HL-60/S4 treated with retinoic acid at 250 ng/mL for 4 days and 3 days (cell line): ENCODE data around the gene TSPAN14.
"Not testable (repeated sequence)": the region's sequence is repeated elsewhere in the genome, so short reads cannot be mapped to it uniquely, and the experiment has no call there.

Experiments
- in situ Hi-C: fragments of 300-500 bp; cut with MboI; formaldehyde crosslinking; loops from 2 replicates; pipeline ENCODE4 v1.7.0; 2022; ENCODE audit warnings: low sequenced_read_pairs

The TSPAN14 gene, protein sequence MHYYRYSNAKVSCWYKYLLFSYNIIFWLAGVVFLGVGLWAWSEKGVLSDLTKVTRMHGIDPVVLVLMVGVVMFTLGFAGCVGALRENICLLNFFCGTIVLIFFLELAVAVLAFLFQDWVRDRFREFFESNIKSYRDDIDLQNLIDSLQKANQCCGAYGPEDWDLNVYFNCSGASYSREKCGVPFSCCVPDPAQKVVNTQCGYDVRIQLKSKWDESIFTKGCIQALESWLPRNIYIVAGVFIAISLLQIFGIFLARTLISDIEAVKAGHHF

DNA sequence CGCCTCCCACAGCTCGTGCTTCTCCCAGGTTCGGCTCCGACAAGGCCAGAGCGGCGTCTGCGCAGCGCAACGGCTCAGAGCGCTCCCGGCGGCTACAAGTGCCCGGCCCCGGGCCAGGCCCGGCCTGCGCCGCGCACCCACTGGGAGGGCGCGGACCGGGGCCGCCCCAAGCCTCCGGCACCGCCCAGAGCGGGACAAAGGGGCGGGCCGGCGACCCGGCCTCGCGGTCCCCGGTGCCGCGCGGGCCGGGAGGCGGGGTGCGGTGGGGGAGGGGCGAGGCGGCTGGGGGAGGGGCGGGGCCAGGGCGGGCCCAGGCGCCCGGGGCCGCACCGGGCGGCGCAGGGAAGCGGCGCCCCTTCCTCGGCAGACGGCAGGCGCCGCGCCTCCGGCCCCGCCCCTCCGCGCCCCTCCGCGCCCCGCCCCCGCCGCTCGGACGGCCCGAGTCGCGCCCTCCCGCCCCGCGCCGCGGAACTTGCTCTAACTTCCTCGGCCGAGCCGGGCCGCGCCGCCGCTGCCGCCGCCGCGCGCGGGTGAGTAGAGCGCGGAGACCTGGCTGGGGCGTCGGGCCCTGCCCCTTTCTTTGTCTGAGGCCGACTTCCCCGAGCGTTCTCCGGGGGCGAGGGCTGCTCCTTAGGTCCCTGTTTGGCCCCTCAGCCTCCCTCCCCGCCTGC is at the start of gene TSPAN14:
TSPAN14 (plus strand) TSS at position 469 of the 671 bp plus-strand sequence. CDS start 34,924 bp downstream, outside the sequence.
- in situ Hi-C loops, result no loop called here

DNA sequence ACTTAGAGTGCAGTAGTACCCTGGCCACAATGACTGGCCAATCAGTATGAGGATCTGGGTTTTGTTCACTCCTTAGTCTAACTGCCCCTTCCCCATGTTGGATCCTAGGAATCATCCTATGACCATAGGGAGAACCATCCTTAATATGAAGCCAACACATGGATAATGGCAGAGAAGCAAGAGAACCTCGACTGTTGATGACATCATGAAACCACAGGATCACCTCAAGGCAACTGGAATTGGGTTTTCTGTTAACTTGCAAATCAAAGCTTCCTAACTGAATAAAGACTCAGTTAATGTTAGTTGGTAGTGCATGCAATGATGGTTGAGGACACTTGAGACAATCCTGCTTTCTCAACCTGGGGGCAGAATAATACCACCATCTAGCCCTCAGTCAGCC is 49.1 kb upstream of the TSPAN14 start:
- in situ Hi-C loops, result no loop called here

DNA sequence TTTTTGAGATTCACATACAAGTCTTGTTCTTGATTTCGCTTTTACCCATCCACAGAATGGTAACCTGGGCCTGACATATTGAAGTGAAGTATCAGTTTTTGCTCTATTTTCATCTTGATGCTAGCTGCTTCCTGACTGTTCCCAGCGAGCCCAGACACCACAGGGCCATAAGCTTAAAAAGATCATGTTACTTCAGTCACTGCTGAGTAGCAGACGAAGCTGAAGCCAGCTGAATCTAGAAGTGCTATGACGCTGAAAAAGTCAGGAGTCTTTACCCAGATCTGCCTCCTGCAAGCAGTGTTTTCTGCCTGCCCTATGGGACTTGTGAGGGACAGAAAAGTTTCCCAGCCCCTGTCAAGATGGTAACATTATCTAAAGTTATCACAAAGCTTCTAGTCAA is 48.5 kb upstream of the TSPAN14 start:
- in situ Hi-C loops, result no loop called here

DNA sequence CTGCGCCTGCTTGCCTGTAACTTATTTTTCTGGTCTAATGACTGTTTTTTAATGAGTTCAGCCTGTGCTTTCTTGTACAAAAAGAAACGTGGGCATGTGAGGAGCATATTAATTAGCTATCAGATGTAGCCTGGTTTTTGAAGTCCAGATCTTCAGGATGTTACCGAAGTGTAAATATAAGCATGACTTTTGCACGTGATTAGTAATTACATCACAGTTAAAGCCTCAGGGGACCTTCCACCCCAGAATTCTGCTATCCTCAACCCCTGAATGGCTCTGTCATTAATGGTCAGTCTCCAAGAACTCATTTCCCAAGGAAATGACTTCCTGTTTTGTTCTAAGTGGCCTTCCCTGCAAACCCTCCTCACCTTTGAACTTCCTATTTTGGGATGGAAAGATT is 47.9 kb upstream of the TSPAN14 start:
- in situ Hi-C loops, result no loop called here

DNA sequence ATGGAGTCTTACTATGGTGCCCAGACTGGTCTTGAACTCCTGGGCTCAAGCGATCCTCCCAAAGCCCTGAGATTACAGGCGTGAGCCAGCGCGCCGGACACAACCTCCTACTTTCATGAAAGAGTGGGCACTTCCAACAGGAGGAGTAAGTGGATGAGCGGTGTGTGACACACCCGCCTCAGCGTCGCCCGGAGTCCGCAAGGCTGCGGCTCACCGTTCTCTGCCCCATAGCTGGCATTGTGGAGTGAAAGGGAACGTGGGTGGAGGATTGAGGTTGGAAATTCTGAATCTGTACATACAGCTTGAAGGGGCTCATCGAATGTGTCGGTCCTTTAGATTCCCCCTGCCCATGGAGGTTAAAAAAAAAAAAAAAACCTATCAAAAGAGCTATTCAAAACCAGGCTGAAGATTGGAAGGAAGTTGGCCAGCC is 46.3 kb upstream of the TSPAN14 start:
- in situ Hi-C loops, result no loop called here

DNA sequence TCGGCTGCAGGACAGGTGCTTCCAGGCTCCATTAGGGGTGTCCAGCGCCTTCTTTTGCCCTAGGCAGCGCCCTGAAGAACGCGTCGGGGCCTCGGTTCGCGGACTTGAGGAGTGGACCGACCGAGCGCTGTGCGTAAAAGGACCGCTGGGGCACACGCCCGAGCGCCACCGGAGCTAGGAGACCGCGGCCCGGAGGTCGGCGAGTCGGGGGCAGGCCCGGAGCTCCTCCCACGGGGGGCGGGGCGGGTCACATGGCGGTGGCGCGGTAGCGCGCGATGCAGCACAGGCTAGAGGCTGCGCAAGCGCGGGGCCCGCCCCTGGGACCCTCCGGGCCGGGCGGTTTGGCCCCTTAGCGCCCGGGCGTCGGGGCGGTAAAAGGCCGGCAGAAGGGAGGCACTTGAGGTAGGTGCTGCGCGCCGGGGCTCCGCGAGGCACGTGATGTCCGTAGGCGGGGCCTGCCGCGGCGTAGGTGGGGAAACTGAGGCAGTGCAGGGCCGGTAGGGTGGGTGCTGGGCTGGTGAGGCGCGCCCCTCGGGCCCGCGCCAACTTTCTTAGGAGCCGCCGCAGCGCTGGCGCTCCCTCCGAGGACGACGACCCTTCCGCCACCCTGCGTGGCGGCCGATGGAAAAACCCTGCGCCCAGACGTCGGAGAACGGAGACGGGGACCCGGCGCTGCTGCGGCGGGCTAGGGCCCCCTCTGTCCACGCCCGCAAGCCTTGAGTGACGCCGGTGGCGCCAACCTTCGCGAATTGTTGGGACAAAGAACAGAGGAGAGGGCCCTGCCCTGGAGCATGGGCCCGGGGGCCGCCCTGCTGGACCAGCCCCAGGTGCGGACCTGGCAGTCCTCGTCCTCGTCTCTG is 45.6 kb upstream of the TSPAN14 start, which contains the start of gene PRXL2A:
PRXL2A (plus strand) TSS at position 310 of the 860 bp plus-strand sequence. CDS start 11,917 bp downstream, outside the sequence.
- in situ Hi-C loops, result no loop called here

DNA sequence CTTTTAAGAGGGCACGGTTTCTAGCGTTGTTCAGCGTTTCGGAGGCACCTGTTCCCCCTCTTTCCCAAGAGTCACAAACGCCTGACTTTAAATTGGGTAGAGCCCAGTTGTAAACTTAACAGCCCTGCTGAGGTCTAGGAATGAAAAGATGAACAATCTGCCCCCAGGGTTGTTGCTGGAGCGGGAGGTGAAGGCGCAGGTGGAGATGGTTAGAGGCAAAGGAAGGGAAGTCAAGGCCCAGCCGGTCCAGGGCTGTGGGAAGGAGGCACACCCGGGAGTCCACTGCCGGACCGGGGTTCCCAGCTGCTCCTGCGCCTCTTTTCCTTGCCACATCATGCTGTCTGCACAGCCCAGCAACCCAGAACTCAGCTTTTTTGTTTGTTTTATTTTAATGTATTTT is 45.0 kb upstream of the TSPAN14 start:
- in situ Hi-C loops, result no loop called here

DNA sequence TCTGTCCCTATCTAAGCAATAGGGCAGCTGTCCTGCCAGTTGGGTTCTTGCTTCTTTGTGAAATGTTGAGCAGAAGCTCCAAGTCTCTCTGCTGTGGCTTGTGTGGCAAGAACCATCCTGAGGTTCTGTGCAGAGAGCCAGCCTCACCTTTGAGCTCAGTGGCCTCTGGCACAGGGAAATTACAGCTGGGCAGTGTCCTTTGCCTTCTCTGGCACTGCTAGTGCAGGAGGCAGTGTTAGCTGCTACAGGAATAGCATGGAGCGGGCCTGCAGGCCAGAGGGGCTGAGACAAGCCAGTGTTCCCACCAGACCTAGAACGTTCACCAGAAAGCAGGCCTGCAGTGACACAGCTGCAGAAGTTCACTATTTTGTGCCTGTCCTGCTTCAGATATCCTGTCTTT is 44.0 kb upstream of the TSPAN14 start:
- in situ Hi-C loops, result no loop called here

DNA sequence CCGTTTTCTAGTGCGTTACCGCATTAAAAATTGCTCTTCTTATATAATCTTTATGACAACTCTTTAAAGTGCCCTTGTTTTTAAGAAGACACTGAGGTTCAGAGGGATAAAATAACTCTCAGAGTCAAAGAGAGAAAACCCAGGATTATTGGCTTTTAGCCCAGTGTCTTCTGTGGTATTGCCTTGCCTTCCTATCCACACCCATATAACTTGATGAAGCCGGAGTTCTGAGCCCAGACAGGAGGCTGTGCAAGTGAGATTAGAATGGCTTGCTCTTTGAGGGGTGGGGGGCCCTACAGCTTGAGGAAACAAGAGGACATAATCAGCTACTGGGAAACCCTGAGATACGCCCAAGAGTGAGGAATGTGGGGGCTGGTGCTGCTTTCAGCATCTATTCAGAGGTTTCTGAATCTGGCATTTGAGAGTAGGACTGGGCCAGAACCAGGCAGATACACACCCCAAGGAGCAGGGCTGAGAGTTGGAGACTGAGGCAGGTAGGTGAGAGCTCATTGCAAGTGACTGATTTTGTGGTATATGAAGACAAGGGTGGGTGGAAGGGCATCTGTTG is 43.4 kb upstream of the TSPAN14 start:
- in situ Hi-C loops, result no loop called here

DNA sequence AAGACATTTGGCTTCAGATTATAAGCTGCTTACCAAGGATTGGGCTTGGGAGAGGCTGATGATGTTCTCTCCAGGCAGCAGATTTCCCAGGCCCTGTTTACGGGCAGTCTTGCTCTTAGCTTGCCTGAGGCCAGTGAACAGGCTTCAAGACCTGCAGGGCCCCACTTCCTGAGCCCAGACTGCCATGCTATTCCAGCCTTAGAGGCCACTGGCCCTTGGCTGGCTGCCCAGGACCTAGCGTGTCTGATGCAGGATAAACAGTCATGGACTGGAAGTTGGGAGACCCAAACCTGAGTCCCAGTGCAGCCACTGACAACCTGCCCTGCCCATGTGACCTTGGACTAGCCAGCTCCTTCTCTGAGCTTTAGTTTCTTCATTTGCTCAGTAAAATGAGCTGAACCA is 42.8 kb upstream of the TSPAN14 start:
- in situ Hi-C loops, result no loop called here

DNA sequence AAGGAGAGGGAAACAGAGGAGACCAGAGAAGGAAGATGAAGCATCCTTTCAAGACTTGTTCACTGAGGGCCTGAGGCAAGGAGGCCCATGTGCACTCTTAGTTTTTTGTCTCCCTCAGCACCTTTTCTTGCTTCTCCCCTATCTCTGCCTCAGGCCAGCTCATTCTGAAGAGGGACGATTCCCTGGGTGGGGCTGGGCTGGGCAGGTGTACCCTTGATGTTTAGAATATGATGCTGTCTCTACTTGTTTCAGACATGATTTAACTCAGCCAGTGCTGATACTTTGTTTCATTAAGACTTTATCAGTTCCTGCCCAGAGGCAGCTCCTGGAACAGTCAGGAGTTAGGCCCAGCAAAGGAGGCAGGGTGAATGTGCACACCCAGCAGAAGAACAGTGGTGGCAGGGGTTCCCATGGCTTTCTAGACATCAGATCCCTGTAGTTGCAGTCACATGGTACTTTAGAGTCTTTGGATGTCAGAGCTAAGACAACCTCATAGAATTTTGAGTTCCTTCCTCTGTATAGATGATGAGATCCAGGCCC is 42.4 kb upstream of the TSPAN14 start:
- in situ Hi-C loops, result no loop called here

DNA sequence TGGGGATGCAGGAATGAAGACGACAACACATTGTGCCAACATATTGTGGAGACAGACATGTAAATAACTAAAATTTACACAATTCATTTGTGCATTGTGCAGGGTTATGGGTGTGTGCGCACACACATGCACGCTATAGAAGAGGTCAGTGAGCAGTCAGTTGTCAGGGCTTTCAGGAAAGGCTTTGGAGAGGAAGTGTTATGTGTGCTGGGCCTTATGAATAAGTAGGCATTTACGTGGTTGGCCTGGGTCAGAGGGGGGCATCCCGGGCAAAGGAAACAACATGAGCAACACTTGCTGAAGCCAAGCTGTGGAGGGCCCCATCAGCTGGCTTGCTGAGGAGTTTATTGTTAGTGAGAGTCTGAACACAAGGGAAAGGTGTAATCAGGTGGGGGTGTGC is 41.6 kb upstream of the TSPAN14 start:
- in situ Hi-C loops, result no loop called here

DNA sequence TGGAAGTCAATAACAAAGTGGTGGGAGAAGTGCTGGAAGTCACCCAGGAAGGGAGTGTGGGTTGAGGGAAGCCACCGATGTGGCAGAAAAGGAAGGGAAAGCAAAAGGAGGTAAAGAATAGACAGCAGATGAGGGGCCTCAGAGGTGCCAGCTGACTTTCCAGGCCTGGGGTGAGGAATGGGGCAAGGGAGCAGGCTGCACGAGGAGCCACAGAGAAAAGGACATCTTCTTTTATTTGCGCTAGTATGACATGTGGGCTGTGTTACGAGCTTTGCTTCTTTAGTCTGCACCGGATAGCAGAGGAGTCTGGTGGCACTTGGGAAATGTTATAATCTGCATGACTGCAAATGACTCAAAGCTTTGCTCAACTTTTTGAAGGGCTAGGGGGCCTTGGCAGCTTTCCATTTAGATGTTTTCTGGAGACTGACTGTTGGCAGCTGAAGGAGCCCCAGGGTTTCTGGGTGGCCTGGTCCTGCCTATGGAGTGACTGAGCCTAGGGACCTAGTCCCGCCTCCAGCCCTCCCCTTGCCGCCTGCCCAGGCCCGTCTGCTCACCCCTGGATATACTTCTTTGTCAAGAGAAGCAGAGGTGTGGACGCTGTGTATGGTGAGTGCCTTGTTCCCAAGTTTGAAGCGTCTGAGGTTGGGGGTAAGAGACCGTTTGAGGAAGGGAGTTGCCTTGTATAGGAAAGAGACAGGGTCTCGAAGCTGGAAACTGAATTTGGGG is 40.7 kb upstream of the TSPAN14 start:
- in situ Hi-C loops, result no loop called here

DNA sequence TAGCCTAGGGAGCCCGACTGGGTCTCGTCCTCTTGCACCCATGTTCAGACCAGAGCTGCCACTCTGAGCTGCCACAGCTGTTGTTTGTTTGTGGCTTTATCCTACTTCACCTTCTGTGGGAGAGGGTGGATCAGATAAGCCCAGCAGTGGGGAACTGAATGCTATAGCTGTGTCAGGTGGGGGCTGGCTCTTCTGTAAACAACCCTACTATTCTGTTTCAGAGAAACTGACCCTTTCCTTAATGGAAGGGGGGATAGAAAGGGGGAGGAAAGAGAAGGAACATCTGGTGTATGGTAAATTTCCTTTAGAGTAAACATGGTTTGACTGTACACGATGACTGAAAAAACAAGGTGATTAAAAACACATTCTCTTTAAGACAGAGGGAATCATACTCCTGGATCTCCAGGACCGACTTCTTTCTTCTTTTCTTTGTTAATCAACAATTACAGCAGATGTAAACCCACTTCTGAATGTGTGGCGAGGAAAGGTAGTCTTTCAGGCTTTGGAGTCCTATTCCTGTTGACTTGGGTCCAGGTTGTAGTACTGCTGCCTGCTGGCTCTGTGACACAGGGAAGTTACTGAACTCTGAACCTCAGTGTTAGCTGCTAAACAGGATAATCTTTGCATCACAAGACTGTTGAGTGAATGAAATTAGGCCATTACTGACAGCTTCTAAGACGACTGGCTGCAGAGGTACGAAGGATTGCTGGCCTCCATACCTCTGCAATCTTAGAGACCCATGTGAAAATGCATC is 39.8 kb upstream of the TSPAN14 start:
- in situ Hi-C loops, result no loop called here

DNA sequence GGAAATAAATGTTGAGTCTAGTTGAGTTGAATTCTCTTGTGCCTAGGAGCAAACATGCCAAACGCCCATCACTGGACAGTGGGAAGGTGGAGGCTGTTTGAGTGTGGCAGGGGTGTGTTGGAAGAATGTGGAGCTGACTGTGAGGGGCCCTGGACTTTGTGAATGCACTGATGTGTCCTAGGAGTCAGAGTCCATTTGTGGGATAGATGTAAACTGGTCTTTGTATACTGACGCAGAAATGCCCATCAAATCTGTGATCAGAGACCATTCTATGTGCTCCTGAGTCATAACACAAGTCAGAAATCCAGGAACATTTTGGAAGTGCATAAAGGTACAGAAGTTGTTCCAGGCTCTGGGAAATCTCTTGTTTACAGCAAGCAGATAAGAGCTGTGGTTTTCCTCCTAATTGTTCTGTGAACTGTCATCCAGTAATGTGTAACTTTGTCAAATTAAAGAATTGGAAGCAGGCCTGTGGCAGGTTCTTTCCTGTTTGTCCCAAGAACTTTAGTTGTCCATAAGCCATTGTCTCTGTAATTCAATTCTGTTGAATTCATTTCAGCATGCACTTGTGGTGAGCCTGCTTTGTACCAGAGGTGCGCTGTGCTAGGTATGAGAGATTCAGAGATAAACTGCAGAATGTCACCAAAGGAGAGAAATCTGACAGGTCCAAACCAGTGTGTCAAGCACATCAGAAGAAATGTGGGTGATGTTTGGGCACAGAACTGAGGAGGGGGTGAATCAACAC is 38.2 kb upstream of the TSPAN14 start:
- in situ Hi-C loops, result no loop called here

DNA sequence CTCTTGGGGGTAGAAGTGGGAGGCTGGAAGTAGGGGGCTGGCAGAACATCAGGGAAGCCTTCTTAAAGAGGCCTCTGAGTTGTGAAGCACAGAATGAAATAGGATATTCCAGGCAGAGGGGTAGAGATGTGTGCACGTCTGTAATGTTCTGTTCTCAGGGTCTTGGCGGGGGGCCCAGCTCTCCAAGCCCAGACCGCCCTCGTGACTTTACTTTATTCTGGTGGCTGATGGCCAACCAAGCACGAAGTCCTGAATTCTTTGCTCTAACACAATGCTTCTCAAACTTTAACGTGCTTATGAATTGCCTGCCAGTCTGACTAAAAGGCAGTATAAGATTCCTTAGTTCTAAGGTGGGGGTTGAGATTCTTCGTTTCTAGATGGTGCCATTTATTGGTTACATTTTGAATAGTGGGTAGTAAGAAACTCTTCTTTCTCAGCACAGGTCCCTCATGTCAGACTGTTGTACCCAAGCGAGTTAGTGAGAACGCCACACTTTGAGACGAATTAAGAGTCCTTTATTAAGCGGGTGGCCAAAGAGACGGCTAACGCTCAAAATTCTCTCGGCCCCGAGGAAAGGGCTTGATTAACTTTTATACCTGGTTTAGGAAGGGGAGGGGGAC is 37.5 kb upstream of the TSPAN14 start:
- in situ Hi-C loops, result no loop called here

DNA sequence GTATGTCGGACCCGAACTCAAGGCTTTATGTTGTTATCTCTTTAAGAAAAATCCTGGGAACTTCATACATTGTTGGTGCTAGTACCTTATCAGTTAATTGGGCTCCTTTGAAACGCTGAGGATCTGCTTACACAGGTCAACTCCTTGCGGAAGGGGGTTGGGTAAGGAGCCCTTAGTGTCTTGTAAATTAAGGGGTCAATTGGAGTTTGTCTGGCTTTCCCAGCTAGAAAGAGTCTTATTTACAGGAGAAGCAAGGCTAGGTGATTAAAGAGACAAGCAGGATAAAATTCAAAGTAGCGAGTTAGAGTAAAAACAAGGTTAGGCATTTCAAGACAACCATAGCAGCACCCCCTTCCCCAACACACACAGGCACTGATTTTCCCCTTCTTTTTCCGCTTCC is 36.9 kb upstream of the TSPAN14 start:
- in situ Hi-C loops, result not testable (repeated sequence)

DNA sequence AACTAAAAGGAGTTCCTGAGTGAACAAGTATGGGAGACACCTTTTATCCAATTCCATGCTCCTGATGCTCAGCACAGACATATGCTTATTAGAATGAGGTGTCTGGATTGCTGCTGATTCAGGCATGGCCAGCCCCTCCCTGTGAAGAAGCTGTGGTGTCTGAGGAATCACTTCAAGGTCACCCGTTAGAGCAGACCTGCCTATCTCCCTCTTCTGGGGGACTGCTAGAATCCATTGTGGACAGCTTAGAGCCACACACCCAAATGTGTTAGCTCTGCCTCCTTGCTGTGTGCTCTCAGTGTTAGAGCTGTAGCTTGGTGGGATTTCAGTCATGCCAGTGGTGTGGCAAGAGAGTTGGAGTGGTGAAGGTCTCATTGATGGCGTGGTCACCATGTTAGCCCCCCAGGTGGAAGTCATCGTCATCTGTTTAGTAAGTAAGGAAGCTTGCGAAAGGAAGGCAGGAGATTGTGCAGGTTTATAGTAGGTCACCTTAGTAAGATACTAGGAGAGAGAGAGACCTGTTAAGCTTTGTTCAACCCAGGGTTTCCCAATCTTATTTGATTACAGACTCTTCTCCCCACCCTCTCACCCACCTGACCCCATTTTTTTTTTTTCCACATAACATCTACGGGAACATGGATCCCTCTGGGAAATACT is 32.9 kb upstream of the TSPAN14 start:
- in situ Hi-C loops, result no loop called here
